SK-N-DZ (cell line): ENCODE results near the gene LMNB1. TPM values are rescaled to one million over a fixed set of nuclear protein-coding genes. Genes with fewer than 3 reads are reported as not detected.
A peak's percentile ranks its signal among the peaks of the same experiment; 100 is the strongest.
"Not testable (repeated sequence)": the region's sequence is repeated elsewhere in the genome, so short reads cannot be mapped to it uniquely, and the experiment has no call there.

ENCODE experiments used
- DNase-seq: peaks from one replicate; pipeline ENCODE4 v3.0.0-alpha.2; 2015; ENCODE audit warnings: low spot score
- polyA plus RNA-seq, 2 experiments: library from polyadenylated mRNA; depleted of rRNA; stranded (reverse); fragments of >200 nt; gene quantifications; 2 replicates each; pipeline ENCODE4 v1.2.3, GENCODE V29; 2014

The LMNB1 gene, protein sequence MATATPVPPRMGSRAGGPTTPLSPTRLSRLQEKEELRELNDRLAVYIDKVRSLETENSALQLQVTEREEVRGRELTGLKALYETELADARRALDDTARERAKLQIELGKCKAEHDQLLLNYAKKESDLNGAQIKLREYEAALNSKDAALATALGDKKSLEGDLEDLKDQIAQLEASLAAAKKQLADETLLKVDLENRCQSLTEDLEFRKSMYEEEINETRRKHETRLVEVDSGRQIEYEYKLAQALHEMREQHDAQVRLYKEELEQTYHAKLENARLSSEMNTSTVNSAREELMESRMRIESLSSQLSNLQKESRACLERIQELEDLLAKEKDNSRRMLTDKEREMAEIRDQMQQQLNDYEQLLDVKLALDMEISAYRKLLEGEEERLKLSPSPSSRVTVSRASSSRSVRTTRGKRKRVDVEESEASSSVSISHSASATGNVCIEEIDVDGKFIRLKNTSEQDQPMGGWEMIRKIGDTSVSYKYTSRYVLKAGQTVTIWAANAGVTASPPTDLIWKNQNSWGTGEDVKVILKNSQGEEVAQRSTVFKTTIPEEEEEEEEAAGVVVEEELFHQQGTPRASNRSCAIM
- 280 and 292 TPM in 2 replicates for polyA plus RNA-seq (2014; cell fraction: cytosol; rRNA removed)
- polyA plus RNA-seq (2014; cell fraction: nucleus; rRNA removed): 88.9 and 108 TPM in 2 replicates

DNA sequence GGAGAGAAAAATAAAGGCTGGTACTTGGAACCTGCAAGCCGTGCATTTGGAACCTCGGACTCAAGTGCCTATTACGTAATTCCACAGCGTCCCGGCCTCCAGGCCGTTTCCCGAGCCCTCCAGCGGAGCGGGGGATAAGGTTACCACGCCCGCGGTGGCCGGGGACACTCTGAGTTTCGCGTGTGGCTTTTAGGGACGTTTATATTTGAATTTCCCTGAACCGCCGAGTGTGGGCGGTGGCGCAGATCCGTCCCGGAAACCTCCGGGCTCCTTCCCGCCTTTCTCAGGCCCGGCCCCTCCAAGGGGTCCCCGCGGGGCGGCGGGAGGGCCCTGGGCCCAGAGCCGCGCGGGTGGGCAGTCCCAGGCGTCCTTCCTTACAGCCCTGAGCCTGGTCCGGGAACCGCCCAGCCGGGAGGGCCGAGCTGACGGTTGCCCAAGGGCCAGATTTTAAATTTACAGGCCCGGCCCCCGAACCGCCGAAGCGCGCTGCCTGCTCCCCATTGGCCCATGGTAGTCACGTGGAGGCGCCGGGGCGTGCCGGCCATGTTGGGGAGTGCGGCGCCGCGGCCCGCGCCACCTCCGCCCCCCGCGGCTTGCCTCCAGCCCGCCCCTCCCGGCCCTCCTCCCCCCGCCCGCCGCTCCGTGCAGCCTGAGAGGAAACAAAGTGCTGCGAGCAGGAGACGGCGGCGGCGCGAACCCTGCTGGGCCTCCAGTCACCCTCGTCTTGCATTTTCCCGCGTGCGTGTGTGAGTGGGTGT, at the start of gene LMNB1:
LMNB1 (plus strand) TSS at position 638 of the 758 bp plus-strand sequence. CDS start 373 bp downstream, outside the sequence.
- DNase-seq: peak; percentile 97

DNA sequence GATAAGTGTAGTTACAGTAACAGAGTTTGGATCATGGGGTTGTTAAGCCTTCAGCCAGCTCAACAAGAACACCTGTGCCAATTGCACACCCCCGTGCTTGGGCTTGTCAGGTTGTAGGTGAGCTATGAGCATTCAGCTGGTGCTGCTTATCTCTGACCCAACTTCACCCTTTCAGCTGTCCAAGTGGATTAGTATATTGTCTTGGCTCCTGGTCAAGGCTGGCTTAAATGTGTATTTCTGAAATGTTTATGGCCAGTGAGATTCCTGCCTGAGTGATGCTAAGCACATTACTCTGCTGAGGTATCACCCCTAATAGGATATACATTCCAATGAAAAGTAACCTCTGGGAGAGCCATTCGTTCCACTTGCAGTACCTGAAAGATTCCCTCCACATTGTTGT, 44.2 kb upstream of the LMNB1 start:
- DNase-seq: no peak

DNA sequence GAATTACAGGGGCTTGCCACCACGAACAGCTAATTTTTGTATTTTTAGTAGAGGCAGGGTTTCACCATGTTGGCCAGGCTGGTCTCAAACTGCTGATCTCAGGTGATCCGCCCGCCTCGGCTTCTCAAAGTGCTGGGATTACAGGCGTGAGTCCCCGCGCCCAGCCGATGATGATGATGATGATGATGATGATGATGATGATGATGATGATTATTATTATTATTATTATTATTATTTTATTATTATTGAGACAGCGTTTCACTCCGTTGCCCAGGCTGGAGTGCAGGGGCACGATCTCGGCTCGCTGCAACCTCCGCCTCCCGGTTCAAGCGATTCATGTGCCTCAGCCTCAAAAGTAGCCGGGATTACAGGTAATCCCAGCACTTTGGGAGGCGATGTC, 42.4 kb upstream of the LMNB1 start:
- not testable (repeated sequence) for DNase-seq

DNA sequence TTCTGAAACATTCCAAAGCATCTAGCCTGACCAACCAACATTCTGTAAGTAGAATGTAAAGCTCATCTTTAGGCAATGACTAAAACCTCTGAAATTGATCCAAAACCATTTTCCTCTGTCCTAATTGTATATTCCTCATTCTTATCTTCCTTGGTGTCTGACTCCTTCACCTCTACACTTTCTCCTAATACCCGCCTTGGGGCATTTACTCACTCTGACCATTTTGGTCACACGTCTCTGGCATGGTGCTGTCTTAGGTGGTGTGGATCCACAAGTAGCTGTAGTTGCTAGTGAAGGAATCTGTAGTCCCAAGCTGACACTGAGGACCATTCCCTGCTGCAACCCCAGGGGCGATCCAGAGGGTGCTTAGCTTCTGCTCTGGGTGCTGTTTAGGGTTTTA, 40.8 kb upstream of the LMNB1 start:
- DNase-seq: no peak

DNA sequence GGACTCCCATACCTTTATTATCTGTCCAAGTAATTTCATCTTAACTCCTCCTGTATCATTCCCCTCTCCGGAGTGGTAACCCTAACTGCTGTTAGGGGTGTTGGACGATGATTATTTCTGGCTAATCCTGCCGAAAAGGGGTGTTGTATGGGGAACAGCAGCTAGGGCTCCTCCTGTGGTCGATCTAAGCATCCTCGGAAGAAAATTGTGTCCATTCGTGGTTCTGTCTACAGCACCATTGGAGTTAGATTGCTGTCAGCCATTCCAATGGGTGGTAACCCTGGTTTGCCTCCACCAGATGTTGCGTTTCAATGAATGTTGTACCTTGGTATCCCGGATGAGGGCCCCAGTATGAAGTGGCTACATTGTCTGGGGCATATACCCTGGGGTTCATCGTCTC, 35.6 kb upstream of the LMNB1 start:
- no peak for DNase-seq

DNA sequence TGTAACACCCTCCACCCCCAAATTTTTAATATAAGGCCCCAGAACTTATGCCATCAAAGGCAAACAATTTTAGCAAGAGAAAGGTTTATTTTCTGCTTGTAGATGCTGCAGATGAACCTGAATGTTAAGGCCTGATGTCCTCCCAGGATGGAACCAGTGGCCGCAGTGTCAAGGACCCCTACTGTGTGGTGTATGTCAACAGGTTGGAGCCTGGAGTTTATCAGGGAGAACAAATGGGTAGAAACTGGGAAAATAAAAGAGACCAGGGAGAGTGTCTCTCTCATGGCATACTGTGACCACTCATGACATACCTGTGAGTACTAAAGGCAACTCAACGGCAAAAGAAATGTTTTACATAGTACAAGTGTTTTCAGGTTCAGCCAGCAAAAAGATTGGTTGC, 34.5 kb upstream of the LMNB1 start:
- no peak for DNase-seq

DNA sequence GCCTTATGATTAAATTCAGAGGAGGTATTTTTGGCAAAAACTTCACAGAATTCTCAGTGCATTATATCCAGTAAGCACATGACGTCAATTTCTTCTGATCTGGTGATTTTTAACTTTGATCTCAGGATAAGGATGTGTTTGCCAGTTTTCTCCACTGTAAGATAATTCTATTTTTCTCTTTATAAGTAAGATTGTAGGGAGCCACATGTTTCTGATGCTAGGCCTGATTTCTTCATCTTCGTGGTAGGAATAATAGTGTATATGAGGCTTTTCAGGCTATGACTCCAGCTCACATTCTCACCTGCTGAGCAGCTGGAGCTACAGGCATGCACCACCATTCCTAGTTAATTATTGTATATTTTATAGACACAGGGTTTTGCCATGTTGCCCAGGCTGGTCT, 32.1 kb upstream of the LMNB1 start:
- DNase-seq: no peak

DNA sequence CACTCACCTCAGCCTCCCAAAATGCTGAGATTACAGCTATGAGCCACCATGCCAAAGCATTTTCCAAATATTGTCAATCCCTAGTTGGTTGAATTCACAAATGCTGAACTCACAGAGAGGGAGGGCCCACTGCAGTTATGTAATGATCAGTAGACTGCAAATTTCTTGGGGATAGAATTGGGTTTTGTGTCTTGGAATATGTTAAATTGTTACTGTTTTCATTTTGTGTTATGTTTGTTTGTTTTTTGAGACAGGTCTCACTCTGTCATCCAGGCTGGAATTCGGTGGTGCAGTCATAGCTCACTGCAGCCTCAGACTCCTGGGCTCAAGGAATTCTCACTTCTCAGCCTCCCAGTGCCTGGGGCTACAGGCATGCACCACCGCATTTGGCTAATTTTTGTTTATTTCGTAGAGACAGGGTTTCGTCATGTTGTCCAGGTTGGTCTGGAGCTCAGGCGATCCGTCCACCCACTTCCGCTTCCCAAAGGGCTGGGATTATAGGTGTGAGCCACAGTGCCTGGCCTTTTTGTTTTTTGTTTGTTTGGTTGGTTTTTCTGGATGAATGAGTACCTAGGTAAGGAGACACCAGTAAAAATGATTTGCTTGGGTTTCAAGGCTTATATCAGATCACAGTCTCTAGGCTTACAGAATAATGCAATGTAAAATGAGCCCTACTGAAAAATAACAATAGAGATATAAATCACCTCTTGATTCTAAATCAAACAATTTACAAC, 31.5 kb upstream of the LMNB1 start:
- DNase-seq: no peak

DNA sequence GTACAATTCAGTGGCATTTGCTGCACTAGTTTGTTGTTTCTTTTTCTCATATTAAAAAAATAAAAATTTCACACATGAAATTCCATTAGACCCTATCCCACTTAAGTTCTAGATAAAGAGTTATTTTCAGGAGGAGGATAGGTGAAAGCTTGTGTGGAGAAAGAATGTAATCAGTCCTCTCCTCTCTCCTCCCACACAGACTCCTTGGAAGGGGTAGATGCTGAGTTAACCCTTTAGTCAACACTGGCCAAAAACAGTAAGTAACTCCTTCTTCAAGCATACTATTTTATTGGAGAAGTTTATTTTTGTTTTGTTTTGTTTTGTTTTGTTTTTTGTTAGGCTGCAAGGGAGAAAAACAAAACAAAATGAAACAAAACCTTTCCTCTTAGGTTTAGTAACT, 30.6 kb upstream of the LMNB1 start:
- DNase-seq: no peak

DNA sequence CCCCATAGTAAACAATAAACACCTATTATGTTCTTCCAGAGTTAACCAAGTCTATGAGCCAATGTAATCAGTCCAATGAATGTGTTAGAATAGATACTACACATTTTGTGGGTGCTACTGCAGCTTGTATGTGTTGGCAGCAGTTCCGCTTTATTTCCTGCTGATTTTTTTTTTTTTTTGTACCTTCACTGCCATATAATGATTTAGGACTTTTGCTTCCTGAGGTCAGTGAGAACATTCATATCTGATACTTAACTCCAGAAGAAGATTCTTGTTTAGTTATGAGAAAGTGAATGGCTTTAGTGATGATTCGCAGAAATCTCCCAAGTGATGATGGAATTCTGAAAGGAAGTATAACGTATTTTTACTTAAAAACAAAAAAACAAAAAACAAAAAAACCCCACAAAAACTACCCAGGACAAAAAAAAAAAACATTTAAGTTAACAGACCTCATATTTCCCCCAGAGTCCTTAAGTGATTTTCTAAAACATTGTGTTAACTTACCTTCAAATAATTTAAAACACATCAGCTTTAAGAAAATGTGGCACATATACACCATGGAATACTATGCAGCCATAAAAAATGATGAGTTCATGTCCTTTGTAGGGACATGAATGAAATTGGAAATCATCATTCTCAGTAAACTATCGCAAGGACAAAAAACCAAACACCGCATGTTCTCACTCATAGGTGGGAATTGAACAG, 24.7 kb upstream of the LMNB1 start:
- no peak for DNase-seq

DNA sequence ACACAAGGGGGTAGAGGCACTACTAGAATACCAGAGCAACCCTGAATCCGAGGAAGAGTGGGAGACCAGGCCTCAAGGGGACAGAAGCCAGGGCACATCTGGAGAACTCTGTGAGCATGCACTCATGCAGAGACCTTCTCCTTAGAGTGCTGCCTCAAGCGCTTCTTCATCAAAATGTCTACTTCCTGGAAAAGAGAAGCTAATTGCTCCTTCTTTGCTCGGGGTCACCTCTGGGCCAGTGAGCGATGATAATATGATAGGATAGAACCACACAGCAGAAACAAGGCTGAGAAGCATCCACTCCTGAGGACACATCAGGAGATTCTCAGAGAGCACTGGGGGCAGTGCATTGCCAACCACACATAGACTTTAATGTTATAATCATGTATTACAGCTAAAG, 23.7 kb upstream of the LMNB1 start:
- DNase-seq: no peak

DNA sequence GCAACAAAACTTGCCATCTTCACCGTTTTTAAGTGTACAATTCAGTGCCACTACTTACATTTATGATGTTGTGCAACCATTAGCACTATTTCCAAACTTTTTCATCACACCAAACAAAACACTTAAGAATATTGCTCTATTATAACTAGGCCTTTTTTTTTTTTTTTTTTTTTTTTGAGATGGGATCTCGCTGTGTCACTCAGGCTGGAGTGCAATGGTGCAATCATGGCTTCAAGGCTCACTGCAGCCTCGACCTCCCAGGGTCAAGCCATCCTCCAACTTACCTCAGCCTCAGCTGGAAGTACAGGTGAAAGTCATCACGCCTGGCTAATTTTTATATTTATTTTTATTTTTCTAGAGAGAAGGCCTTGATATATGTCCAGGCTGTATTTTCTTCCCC, 22.3 kb upstream of the LMNB1 start:
- no peak for DNase-seq

DNA sequence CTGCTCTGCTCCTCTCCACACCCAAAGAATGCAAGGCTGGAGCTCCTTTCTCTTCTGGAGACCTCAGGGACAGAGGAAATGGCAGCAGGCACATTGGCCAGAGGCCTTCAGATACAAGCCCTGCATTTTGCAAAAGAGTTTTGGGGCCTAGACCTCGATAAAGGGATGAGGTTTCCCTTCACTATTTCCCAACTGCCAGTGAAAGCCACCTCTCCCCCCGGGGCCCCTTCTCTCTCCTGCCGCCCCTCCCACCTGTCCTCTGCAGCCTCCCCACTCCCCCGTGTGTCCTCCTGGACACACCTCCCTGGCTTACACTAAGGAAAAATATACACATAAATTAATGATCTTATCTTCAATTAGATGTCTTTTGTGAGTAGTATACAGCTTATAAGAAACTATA, 21.3 kb upstream of the LMNB1 start:
- no peak for DNase-seq

DNA sequence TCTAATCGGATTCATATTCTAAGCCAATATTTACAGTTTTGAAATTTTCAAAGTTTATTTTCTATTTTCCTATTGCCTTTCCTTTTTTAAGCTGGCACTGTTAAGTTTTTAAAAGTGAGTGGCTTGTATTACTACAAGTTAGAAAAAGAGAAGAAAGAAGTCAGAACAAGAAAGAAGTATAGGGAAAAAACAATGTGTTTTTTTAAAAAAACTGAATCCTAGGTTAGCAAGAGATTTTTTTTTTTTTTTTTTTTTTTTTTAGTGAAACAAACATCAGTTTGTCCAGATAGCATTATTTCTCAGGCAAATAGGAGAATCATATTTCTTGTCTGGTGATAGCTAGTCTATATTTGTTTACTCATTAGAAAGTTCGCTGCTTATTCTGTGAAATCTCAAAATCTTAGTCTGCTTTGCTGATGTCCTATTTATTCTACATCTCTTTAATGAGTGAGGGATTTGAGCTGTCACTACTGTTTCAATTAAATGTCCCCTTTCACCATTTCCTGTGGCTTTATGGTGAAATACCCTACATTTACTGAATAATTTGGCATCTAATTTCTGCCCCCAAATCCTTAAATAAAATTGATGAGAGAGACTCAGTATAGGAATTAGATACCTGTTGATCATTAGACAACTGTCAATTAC, 19.1 kb upstream of the LMNB1 start:
- no peak for DNase-seq

DNA sequence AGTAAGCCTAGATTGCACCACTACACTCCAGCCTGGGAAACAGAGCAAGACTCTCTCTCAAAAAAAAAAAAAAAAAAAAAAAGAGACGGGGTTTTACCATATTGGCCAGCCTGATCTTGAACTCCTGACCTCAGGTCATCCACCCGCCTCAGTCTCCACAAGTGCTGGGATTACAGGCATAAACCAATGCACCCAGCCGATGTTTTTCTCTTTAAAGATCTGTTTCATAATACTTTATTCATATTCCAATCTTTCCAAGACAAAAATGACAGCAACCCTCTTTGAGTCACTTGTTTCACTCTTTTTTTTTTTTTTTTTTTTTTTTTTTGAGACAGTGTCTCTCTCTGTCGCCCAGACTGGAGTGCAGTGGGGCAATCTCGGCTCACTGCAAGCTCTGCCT, 13.6 kb upstream of the LMNB1 start:
- no peak for DNase-seq

DNA sequence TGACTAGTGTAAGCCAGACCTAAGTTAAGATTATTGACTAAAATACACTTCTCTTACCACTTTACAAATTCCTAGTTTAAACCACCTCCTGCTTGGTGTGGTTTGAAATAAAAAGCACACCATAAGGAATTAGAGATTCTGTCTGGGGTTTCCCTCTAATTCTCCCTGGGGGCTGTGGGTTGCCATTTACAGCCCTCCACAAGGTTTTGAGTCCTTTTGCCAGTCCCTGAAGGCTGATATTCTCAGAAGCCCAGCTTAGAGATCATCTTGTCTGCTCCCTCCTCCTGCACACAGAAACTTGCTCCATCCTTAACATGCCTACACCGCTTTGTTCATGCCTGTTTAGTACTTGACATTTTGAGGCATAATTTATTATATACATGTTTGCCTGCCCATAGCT, 7.2 kb upstream of the LMNB1 start:
- DNase-seq: no peak

DNA sequence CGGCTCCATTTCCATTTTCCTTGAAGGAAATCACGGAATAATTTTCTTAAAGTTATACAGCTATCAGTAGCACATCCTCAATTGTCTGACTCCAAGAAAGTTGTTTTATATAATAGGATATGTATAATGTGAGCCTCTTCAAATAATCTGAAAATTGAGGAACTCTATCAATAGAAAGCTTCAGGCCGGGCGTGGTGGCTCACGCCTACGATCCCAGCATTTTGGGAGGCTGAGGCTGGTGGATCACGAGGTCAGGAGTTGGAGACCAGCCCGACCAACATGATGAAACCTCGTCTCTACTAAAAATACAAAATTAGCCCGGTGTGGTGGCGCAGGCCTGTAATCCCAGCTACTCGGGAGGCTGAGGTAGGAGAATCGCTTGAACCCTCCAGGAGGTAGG, 3.4 kb upstream of the LMNB1 start:
- DNase-seq: not testable (repeated sequence)

DNA sequence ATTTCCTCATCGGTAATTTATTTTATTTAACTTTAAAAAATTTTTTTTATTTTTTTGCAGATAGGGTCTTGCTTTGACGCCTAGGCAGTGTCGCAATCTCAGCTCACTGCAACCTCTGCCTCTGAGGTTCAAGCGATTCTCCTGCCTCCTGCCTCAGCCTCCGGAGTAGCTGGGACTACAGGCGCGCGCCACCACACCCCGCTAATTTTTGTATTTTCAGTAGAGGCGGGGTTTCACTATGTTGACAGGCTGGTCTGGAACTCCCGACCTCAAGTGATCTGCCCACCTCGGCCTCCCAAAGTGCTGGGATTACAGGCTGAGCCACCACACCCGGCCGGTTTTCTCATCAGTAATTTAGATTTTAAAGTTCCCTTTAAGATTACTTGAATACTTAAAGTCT, 2.3 kb upstream of the LMNB1 start:
- DNase-seq: not testable (repeated sequence)

DNA sequence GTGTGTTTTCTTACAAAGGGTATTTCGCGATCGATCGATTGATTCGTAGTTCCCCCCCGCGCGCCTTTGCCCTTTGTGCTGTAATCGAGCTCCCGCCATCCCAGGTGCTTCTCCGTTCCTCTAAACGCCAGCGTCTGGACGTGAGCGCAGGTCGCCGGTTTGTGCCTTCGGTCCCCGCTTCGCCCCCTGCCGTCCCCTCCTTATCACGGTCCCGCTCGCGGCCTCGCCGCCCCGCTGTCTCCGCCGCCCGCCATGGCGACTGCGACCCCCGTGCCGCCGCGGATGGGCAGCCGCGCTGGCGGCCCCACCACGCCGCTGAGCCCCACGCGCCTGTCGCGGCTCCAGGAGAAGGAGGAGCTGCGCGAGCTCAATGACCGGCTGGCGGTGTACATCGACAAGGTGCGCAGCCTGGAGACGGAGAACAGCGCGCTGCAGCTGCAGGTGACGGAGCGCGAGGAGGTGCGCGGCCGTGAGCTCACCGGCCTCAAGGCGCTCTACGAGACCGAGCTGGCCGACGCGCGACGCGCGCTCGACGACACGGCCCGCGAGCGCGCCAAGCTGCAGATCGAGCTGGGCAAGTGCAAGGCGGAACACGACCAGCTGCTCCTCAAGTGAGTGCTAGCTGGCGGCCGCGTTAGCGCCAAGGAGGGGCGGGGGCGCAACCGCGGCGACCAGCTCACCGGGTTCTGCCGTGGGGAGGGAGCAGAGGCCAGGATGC, 480 bp downstream of the LMNB1 start:
- DNase-seq: peak; percentile 54
